DND-41 (cell line): ENCODE measurements around the gene TNN.

Source experiments
- CTCF ChIP-seq: IDR thresholded peaks from 2 replicates; pipeline ENCODE4 v1.5.1; 2012; ENCODE audit warnings: borderline replicate concordance, low read length, moderate library complexity, mild to moderate bottlenecking; ENCODE audit not compliant: poor library complexity, severe bottlenecking; ENCODE audit errors: extremely low read depth
- EZH2 ChIP-seq: IDR thresholded peaks from 3 replicates; pipeline ENCODE4 v1.6.1; 2012; ENCODE audit warnings: borderline replicate concordance, low read depth, mild to moderate bottlenecking, moderate library complexity, low read length, inconsistent platforms; ENCODE audit not compliant: severe bottlenecking

- TF ChIP-seq CTCF: no peak
- no peak for TF ChIP-seq EZH2
Observed at GRCh38 chr1:175072099-175072951, 4.7 kb downstream of the TNN start.
